ENCODE results near the gene GNB1L.

The GNB1L gene

GRCh38 chr22:19862619-19863246 is 8.1 kb upstream of the GNB1L start:
- no peak for DNase-seq (ENCODE audit: low spot score)

GRCh38 chr22:19859861-19860510 is 5.3 kb upstream of the GNB1L start:
- no peak for DNase-seq (ENCODE audit: low spot score)

GRCh38 chr22:19857382-19857781 is 2.7 kb upstream of the GNB1L start:
- DNase-seq (ENCODE audit: low spot score) = no peak

- peak; percentile 35 for DNase-seq (ENCODE audit: low spot score)
These were observed 1.1 kb upstream of the GNB1L start for GRCh38 chr22:19855504-19856409.

- DNase-seq (ENCODE audit: low spot score) = no peak
These were observed 546 bp downstream of the GNB1L start for GRCh38 chr22:19853879-19854777.

- no peak for DNase-seq (ENCODE audit: low spot score)
These were observed 1.4 kb downstream of the GNB1L start for GRCh38 chr22:19853058-19853878.

- no peak for DNase-seq (ENCODE audit: low spot score)
These were observed 2.4 kb downstream of the GNB1L start for GRCh38 chr22:19852177-19852781.

- DNase-seq (ENCODE audit: low spot score) = no peak
These were observed 3.1 kb downstream of the GNB1L start for GRCh38 chr22:19851291-19852176.

- DNase-seq (ENCODE audit: low spot score) = no peak
These were observed 3.9 kb downstream of the GNB1L start for GRCh38 chr22:19850763-19851109.

- no peak for DNase-seq (ENCODE audit: low spot score)
These were observed 4.6 kb downstream of the GNB1L start for GRCh38 chr22:19849835-19850762.

GRCh38 chr22:19848298-19849224 is 6.1 kb downstream of the GNB1L start:
- no peak for DNase-seq (ENCODE audit: low spot score)

GRCh38 chr22:19847345-19847632 is 7.4 kb downstream of the GNB1L start:
- no peak for DNase-seq (ENCODE audit: low spot score)

- DNase-seq (ENCODE audit: low spot score) = no peak
These were observed 7.9 kb downstream of the GNB1L start for GRCh38 chr22:19846620-19847344.

GRCh38 chr22:19845054-19845722 is 9.5 kb downstream of the GNB1L start:
- no peak for DNase-seq (ENCODE audit: low spot score)

- peak; percentile 31 for DNase-seq (ENCODE audit: low spot score)
These were observed 10.2 kb downstream of the GNB1L start for GRCh38 chr22:19844377-19845053.

Measured in globus pallidus (tissue), 1 donor.